Fibroblast of lung (primary cell): ENCODE data around the gene MAP7. TPM values are rescaled to one million over a fixed set of nuclear protein-coding genes. Genes with fewer than 3 reads are reported as not detected.

Experiments
- DNase-seq, 2 donors: peaks; one replicate each; pipeline versions ENCODE4 v3.0.0 to v3.0.0-alpha.2; 2010; ENCODE audit warnings: low read depth in 2 of 2
- H2AFZ ChIP-seq: 2 replicates; pipeline ENCODE4 v1.5.1; 2012; ENCODE audit warnings: low read length, control low read depth, inconsistent platforms
- H3K27ac ChIP-seq: 2 replicates; pipeline ENCODE4 v1.5.1; 2011; ENCODE audit warnings: low read length, control low read depth; ENCODE audit not compliant: insufficient read depth
- H3K27me3 ChIP-seq: 2 replicates; pipeline ENCODE4 v1.5.1; 2011; ENCODE audit warnings: mild to moderate bottlenecking, low read length; ENCODE audit not compliant: control insufficient read depth, insufficient read depth
- H3K36me3 ChIP-seq: 2 replicates; pipeline ENCODE4 v1.5.1; 2011; ENCODE audit warnings: low read length; ENCODE audit not compliant: control insufficient read depth, insufficient read depth
- H3K4me1 ChIP-seq: 2 replicates; pipeline ENCODE4 v1.5.1; 2011; ENCODE audit warnings: low read length; ENCODE audit not compliant: control insufficient read depth, insufficient read depth; ENCODE audit errors: extremely low read depth
- H3K4me2 ChIP-seq: 2 replicates; pipeline ENCODE4 v1.5.1; 2011; ENCODE audit warnings: low read length, control low read depth; ENCODE audit not compliant: insufficient read depth; ENCODE audit errors: extremely low read depth
- H3K4me3 ChIP-seq, 4 experiments: fragments of 200-600 bp in 1 of 4; sonication (generic) in 1 of 4; replicated peaks in 1 of 4; 2 replicates each; pipeline ENCODE4 v1.5.1; 2011 to 2016; ENCODE audit warnings: low read length in 4 of 4, low read depth in 3 of 4, mild to moderate bottlenecking in 3 of 4, control low read depth in 2 of 4, inconsistent platforms in 1 of 4, mixed read lengths in 1 of 4; ENCODE audit not compliant: insufficient read depth in 1 of 4; ENCODE audit errors: control extremely low read depth in 1 of 4
- H3K79me2 ChIP-seq: 2 replicates; pipeline ENCODE4 v1.5.1; 2012; ENCODE audit warnings: mild to moderate bottlenecking, low read length, inconsistent platforms; ENCODE audit not compliant: control insufficient read depth, insufficient read depth
- H3K9ac ChIP-seq: 2 replicates; pipeline ENCODE4 v1.5.1; 2011; ENCODE audit warnings: mild to moderate bottlenecking, low read length, control low read depth; ENCODE audit not compliant: insufficient read depth
- H3K9me3 ChIP-seq: 2 replicates; pipeline ENCODE4 v1.5.1; 2012; ENCODE audit warnings: low read depth, low read length; ENCODE audit not compliant: control insufficient read depth, insufficient read depth
- H4K20me1 ChIP-seq: 2 replicates; pipeline ENCODE4 v1.5.1; 2011; ENCODE audit warnings: low read length; ENCODE audit not compliant: control insufficient read depth, insufficient read depth; ENCODE audit errors: extremely low read depth
- EZH2 ChIP-seq: IDR thresholded peaks from 2 replicates; pipeline ENCODE4 v1.5.1; 2012; ENCODE audit warnings: low read length, control low read depth, mild to moderate bottlenecking; ENCODE audit errors: missing control alignments
- polyA plus RNA-seq, 2 donors: library from polyadenylated mRNA; depleted of rRNA in 1 of 2; stranded (reverse) in 1 of 2; unstranded in 1 of 2; fragments of >200 nt; gene quantifications; 2 replicates each; pipeline ENCODE4 v1.2.1, GENCODE V29; 2011 to 2012; ENCODE audit warnings: missing spikeins in 1 of 2
- total RNA-seq: library from RNA; depleted of rRNA; stranded (reverse); fragments of >200 nt; gene quantifications from 2 replicates; pipeline ENCODE4 v1.2.1, GENCODE V29; 2014
- TF ChIP-seq, protein P1 (sequence below), 2 donors: IDR thresholded peaks in 1 of 2; conservative IDR thresholded peaks in 1 of 2; 1 replicate in 1 of 2; 2 replicates in 1 of 2; pipeline ENCODE4 v1.5.1; 2011 to 2012; ENCODE audit warnings: low read length in 2 of 2, control low read depth in 1 of 2, inconsistent platforms in 1 of 2, low read depth in 1 of 2, mild to moderate bottlenecking in 1 of 2

MAP7 gene
- total and polyA plus RNA-seq, 2 donors (not counting 1 experiment from before 2014, with no cell fraction given), result 0.40 to 1.5 TPM

DNA sequence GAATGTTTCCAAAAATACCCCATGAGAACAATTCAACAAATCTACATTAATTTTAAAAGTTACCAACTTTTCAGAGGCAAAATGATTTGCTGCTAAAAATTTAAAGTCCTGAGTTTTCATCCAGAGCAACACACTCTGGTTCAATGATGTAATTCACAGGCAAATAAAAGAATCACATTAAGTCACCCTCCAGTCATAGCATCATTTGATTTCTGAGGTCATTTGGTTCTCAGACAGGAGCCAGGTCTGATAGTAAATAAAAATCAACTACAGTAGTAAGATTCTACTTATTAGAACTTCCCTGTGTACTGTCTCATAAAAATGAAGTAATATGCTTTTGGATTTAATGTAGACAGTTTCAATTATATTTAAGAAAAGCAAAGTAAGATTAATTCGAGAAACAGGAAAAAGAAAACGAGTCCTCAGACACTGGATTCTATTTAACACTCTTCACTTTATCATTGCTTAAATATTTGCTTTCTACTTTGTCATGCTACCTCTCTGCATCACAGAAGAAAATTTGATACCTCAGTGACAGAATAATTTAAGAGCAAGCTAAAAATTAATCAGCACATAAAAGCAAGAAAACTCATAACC, 25.8 kb downstream of the MAP7 start:
- H4K20me1 ChIP-seq, result no peaks in the 10 kb centered on the region
- no peaks in the 10 kb centered on the region for H3K27me3 ChIP-seq
- no peaks in the 10 kb centered on the region for H3K9me3 ChIP-seq
- H3K9ac ChIP-seq, result no peak overlapping the region
- no peaks in the 10 kb centered on the region for H3K36me3 ChIP-seq
- H2AFZ ChIP-seq, result no peak overlapping the region
- TF ChIP-seq, protein P1, sequence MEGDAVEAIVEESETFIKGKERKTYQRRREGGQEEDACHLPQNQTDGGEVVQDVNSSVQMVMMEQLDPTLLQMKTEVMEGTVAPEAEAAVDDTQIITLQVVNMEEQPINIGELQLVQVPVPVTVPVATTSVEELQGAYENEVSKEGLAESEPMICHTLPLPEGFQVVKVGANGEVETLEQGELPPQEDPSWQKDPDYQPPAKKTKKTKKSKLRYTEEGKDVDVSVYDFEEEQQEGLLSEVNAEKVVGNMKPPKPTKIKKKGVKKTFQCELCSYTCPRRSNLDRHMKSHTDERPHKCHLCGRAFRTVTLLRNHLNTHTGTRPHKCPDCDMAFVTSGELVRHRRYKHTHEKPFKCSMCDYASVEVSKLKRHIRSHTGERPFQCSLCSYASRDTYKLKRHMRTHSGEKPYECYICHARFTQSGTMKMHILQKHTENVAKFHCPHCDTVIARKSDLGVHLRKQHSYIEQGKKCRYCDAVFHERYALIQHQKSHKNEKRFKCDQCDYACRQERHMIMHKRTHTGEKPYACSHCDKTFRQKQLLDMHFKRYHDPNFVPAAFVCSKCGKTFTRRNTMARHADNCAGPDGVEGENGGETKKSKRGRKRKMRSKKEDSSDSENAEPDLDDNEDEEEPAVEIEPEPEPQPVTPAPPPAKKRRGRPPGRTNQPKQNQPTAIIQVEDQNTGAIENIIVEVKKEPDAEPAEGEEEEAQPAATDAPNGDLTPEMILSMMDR (conservative IDR thresholded peaks at IDR 0.05 in 1 of 2, IDR thresholded peaks at IDR 0.05 in 1 of 2; ENCODE audit: low read depth in 1 of 2, low read length in 2 of 2), result no peak
- no peak for TF ChIP-seq EZH2
- H3K79me2 ChIP-seq, result no peaks in the 10 kb centered on the region
- DNase-seq, result no peak
- H3K4me1 ChIP-seq, result no peaks in the 10 kb centered on the region
- H3K27ac ChIP-seq, result no peak overlapping the region
- H3K4me3 ChIP-seq, result no peak overlapping the region
- H3K4me2 ChIP-seq, result no peak overlapping the region

DNA sequence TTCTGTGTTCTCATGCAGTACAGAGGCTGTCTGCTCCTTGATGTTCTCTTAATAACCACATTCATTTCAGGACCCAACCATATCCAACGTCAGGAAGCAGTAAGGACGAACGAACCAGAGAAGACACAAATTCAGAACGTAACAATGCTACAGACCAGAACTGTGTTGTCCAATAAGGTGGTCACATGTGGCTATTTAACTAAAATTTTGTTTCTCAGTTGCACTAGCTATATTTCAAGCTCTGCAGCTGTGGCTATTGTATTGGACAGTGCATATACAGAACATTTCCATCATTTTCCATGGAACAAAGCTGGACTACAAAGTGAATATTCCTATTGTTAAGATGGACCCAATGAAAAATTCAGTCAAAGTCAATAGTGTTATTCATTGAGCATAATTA, 27.0 kb downstream of the MAP7 start:
- no peaks in the 10 kb centered on the region for H3K9me3 ChIP-seq
- no peaks in the 10 kb centered on the region for H3K27me3 ChIP-seq
- H3K27ac ChIP-seq, result no peak overlapping the region
- H4K20me1 ChIP-seq, result no peaks in the 10 kb centered on the region
- no peaks in the 10 kb centered on the region for H3K4me1 ChIP-seq
- H3K36me3 ChIP-seq, result no peaks in the 10 kb centered on the region
- H3K4me2 ChIP-seq, result no peak overlapping the region
- no peaks in the 10 kb centered on the region for H3K79me2 ChIP-seq
- no peak overlapping the region for H2AFZ ChIP-seq
- no peak for TF ChIP-seq EZH2
- TF ChIP-seq, protein P1 (conservative IDR thresholded peaks at IDR 0.05 in 1 of 2, IDR thresholded peaks at IDR 0.05 in 1 of 2; ENCODE audit: low read depth in 1 of 2, low read length in 2 of 2), result no peak
- H3K4me3 ChIP-seq, result no peak overlapping the region
- no peak overlapping the region for H3K9ac ChIP-seq
- no peak for DNase-seq

DNA sequence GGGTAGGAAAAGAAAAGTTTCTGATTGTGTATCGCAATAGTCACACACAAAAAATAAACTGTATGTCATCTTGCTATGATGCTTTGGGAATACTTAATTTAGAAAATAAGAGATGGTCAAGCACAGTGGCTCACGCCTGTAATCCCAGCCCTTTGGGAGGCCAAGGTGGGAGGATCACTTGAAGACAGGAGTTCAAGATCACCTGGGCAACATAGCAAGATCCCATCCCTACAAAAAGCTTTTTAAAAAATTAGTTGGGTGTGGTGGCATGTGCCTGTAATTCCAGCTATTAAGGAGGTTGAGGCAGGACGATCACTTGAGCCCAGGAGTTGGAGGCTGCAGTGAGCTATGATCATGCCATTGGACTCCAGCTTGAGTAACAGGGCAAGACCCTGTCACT, 27.6 kb downstream of the MAP7 start:
- TF ChIP-seq EZH2, result no peak
- TF ChIP-seq, protein P1 (conservative IDR thresholded peaks at IDR 0.05 in 1 of 2, IDR thresholded peaks at IDR 0.05 in 1 of 2; ENCODE audit: low read depth in 1 of 2, low read length in 2 of 2), result no peak
- Histone ChIP-seq H3K27ac (no peak overlapping the region), H3K4me3 (no peak overlapping the region), H3K4me2 (no peak overlapping the region), H3K9me3 (no peaks in the 10 kb centered on the region), H3K9ac (no peak overlapping the region), H4K20me1 (no peaks in the 10 kb centered on the region), H3K4me1 (no peaks in the 10 kb centered on the region), H3K36me3 (no peaks in the 10 kb centered on the region), H3K79me2 (no peaks in the 10 kb centered on the region), H3K27me3 (no peaks in the 10 kb centered on the region), H2AFZ (no peak overlapping the region)
- no peak for DNase-seq
